K562 (cell line): ENCODE data around the gene RGR. TPM values are rescaled to one million over a fixed set of nuclear protein-coding genes. Genes with fewer than 3 reads are reported as not detected.

Experiments
- AFF4 ChIP-seq: sonication (generic); formaldehyde crosslinking; IDR thresholded peaks from 2 replicates; pipeline ENCODE4 v1.8.0; 2023; ENCODE audit warnings: mild to moderate bottlenecking, missing genetic modification reagents
- SIN3A ChIP-seq, 2 experiments: fragments of 150-350 bp in 1 of 2; IDR thresholded peaks; 2 replicates each; pipeline ENCODE4 v1.6.1; 2011 to 2016; ENCODE audit warnings: borderline replicate concordance in 2 of 2, low read depth in 2 of 2, low read length in 2 of 2, mild to moderate bottlenecking in 2 of 2, moderate library complexity in 2 of 2; ENCODE audit not compliant: control insufficient read depth in 1 of 2
- ZBTB33 ChIP-seq: sonication (generic); formaldehyde crosslinking; IDR thresholded peaks from 2 replicates; pipeline ENCODE4 v1.8.1; 2023; ENCODE audit warnings: mild to moderate bottlenecking, missing genetic modification reagents
- ZBTB40 ChIP-seq, 2 experiments: fragments of 450-650 bp in 1 of 2; sonication (generic) in 1 of 2; formaldehyde crosslinking in 1 of 2; IDR thresholded peaks; 2 replicates each; pipeline versions ENCODE4 v1.7.1 to v1.9.0; 2016 to 2022; ENCODE audit warnings: inconsistent platforms in 1 of 2, mild to moderate bottlenecking in 1 of 2, missing genetic modification reagents in 1 of 2
- ZNF639 ChIP-seq, 2 experiments: fragments of 200-800 bp in 1 of 2; sonication (Bioruptor generic) in 1 of 2; sonication (generic) in 1 of 2; formaldehyde crosslinking in 1 of 2; IDR thresholded peaks in 1 of 2; conservative IDR thresholded peaks in 1 of 2; 2 replicates each; pipeline versions ENCODE4 v1.5.0 to v1.6.1; 2016 to 2020; ENCODE audit warnings: missing compliant biosample characterization in 1 of 2, missing genetic modification characterization in 1 of 2, missing genetic modification reagents in 1 of 2
- polyA plus RNA-seq, 8 experiments: library from polyadenylated mRNA; depleted of rRNA in 4 of 8; stranded (reverse) in 5 of 8; unstranded in 3 of 8; fragments of >200 nt; fragmentation: Nextera tagmentation in 2 of 8; fragmentation: Illumina TruSeq in 1 of 8; extraction: Ambion mirVana in 2 of 8; extraction: Trizol in 1 of 8; gene quantifications; 2 replicates each; pipeline versions ENCODE4 v1.2.1 to v1.2.3, GENCODE V29; 2011 to 2014; ENCODE audit warnings: inconsistent platforms in 1 of 8, missing spikeins in 1 of 8
- total RNA-seq, 7 experiments: library from RNA; depleted of rRNA in 6 of 7; stranded (reverse); fragments of >200 nt in 6 of 7; fragmentation: Illumina TruSeq in 2 of 7; extraction: Trizol in 2 of 7; gene quantifications; 2 replicates each; pipeline versions ENCODE4 v1.2.1 to v1.2.3, GENCODE V29; 2011 to 2021; ENCODE audit warnings: low replicate concordance in 1 of 7

Gene RGR
- total and polyA plus RNA-seq, 9 of the 15 experiments (the other 6 are each of a cell fraction or from before 2014, with no cell fraction given) = not detected

DNA sequence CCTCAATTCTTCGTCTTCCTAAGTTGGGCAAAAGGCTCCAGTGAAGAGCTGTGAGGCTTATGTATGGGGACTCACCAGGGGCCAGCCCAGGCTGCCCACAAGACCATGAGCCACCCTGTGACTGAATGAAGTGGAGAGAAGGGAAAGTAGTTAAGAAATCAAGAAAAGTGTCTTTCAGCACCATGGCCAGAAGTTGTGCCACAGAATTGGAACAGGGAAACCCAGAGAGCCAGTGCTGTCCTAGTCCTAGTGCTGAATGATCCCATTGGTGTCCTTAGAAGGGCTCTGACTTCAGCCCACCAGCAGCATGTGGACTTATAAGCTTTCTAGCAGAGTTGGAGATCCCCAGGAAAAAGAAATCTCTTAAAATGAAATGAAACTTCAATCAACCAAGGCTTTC lies 46.5 kb downstream of the RGR start (continued):
- 0 out of 2 replicates have a peak, but pooled peaks have one; percentile 27 for TF ChIP-seq AFF4 (CRISPR knock-in tag)
- peak in 1 of 2 experiments; percentile 99; a peak in 3 of 4 replicates for TF ChIP-seq SIN3A (IDR thresholded peaks at IDR 0.05; ENCODE audit: borderline replicate concordance in 2 of 2, control insufficient read depth in 1 of 2, low read depth in 2 of 2, low read length in 2 of 2)
- TF ChIP-seq ZNF639 (CRISPR knock-in tag; conservative IDR thresholded peaks at IDR 0.05 in 1 of 2, IDR thresholded peaks at IDR 0.05 in 1 of 2) = 0 out of 4 replicates have a peak, but pooled peaks of 1 of the 2 experiments have one; percentile 43
- peak; percentile 83 for TF ChIP-seq ZBTB40 (IDR thresholded peaks at IDR 0.05)
- peak; percentile 59; the same call in 1 of the 2 replicates for TF ChIP-seq ZBTB40 (CRISPR knock-in tag; IDR thresholded peaks at IDR 0.05)
- TF ChIP-seq ZBTB33 = peak; percentile 61; the same call in 1 of the 2 replicates
